GM20000 (cell line): ENCODE results near the gene PAX1.

Experiments
- DNase-seq: peaks from one replicate; pipeline ENCODE4 v3.0.0; 2012; ENCODE audit warnings: low spot score
- CTCF ChIP-seq: IDR thresholded peaks from 2 replicates; pipeline ENCODE4 v1.5.1; 2012; ENCODE audit warnings: mild to moderate bottlenecking, control low read depth; ENCODE audit errors: extremely low read depth, missing control alignments

Gene PAX1

DNA sequence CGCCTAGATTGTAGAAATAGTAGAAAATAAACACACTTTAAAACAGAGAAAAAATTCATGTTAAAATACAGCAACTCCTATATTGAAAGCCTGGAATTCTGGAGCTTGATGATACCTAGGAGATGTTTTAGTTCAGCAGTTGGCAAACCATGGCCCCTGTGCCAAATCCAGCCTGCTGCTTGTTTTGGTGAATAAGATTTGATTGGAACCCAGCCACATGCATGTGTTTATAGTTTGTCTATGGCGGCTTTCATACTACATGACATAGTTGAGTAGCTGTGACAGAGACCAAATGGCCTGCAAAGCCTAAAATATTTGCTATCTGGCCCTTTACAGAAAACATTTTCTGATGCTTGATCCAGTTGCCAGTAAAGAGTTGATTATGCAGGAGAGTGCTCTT is 57.2 kb downstream of the PAX1 start:
- no peak for TF ChIP-seq CTCF
- no peak for DNase-seq

DNA sequence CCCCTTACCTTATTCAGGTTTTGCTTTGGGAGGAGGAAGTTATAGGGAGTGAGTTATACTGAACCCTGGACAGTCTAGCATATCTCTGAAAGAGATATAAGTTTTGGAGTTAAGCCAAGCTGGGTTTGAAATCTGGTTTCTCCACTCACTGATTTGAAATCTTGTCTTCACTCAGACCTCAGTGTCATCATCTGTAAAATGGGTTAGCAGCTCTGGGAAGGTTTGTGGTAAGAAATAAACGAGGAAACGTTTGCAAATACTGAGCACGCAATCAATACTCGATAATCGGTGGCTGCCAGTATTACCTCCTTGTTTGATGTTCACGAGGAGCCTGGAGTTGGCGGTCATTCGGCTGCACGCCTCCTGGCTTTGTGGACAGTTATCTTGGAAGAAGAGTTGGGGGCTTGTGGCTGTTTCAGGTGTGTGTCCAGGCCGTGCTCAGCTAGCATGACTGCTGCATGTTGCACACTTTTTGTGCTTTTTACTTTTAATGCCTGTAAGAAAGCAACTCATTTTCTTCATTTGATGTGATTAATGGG is 61.8 kb downstream of the PAX1 start:
- DNase-seq: no peak
- TF ChIP-seq CTCF: no peak

GRCh38 chr20:21767739-21768223 is 62.3 kb downstream of the PAX1 start:
- no peak for DNase-seq
- peak; percentile 9 for TF ChIP-seq CTCF
